Left forelimb (tissue), 1 donor: ENCODE measurements around the gene PRDM16.
"Not testable (repeated sequence)": the region's sequence is repeated elsewhere in the genome, so short reads cannot be mapped to it uniquely, and the experiment has no call there.

Source experiments
- DNase-seq: peaks from one replicate; pipeline ENCODE4 v3.0.0-alpha.2; 2018; ENCODE audit warnings: low spot score

Gene PRDM16

GRCh38 chr1:3082051-3082450 lies 13.0 kb downstream of the PRDM16 start:
- DNase-seq: no peak

- no peak for DNase-seq
Measured at GRCh38 chr1:3082571-3083516, 13.8 kb downstream of the PRDM16 start.

GRCh38 chr1:3084154-3084553 lies 15.2 kb downstream of the PRDM16 start:
- DNase-seq: no peak

GRCh38 chr1:3084726-3085125 lies 15.7 kb downstream of the PRDM16 start:
- no peak for DNase-seq

GRCh38 chr1:3085721-3086120 lies 16.7 kb downstream of the PRDM16 start:
- no peak for DNase-seq

GRCh38 chr1:3086272-3086974 lies 17.4 kb downstream of the PRDM16 start:
- DNase-seq: no peak

GRCh38 chr1:3087049-3087448 lies 18.0 kb downstream of the PRDM16 start:
- DNase-seq: no peak

- DNase-seq: not testable (repeated sequence)
Measured at GRCh38 chr1:3087946-3088668, 19.1 kb downstream of the PRDM16 start.

- no peak for DNase-seq
Measured at GRCh38 chr1:3089490-3089889, 20.5 kb downstream of the PRDM16 start.

GRCh38 chr1:3091334-3091733 lies 22.3 kb downstream of the PRDM16 start:
- no peak for DNase-seq

GRCh38 chr1:3092530-3092929 lies 23.5 kb downstream of the PRDM16 start:
- DNase-seq: no peak

GRCh38 chr1:3093898-3094626 lies 25.1 kb downstream of the PRDM16 start:
- DNase-seq: no peak

- no peak for DNase-seq
Measured at GRCh38 chr1:3094863-3095780, 26.1 kb downstream of the PRDM16 start.

- DNase-seq: no peak
Measured at GRCh38 chr1:3096345-3096744, 27.3 kb downstream of the PRDM16 start.

GRCh38 chr1:3097231-3097630 lies 28.2 kb downstream of the PRDM16 start:
- DNase-seq: no peak

- DNase-seq: no peak
Measured at GRCh38 chr1:3097861-3098260, 28.9 kb downstream of the PRDM16 start.

- DNase-seq: no peak
Measured at GRCh38 chr1:3099861-3100260, 30.9 kb downstream of the PRDM16 start.

GRCh38 chr1:3101124-3101939 lies 32.3 kb downstream of the PRDM16 start:
- no peak for DNase-seq

- no peak for DNase-seq
Measured at GRCh38 chr1:3102641-3103040, 33.6 kb downstream of the PRDM16 start.
